Mucosa of descending colon (tissue), 3 donors: ENCODE measurements around the gene SH3PXD2A. TPM values are rescaled to one million over a fixed set of nuclear protein-coding genes. Genes with fewer than 3 reads are reported as not detected.

ENCODE experiments used
- ATAC-seq: fragments of 200-7000 bp; cut with Tn5 transposase; one replicate; pipeline ENCODE4 v1.9.1; 2020; ENCODE audit warnings: mild to moderate bottlenecking, moderate library complexity
- DNase-seq, 3 donors: peaks; one replicate each; pipeline ENCODE4 v3.0.0-alpha.2; 2020
- H3K36me3 ChIP-seq: fragments of 200-600 bp; one replicate; pipeline ENCODE4 v1.8.0; 2021; ENCODE audit warnings: low read depth, mild to moderate bottlenecking
- H3K4me1 ChIP-seq: fragments of 200-600 bp; one replicate; pipeline ENCODE4 v1.8.0; 2021; ENCODE audit warnings: low read depth, mild to moderate bottlenecking
- H3K4me3 ChIP-seq: fragments of 200-600 bp; one replicate; pipeline ENCODE4 v1.8.0; 2021; ENCODE audit warnings: mild to moderate bottlenecking
- H3K9me3 ChIP-seq: fragments of 200-600 bp; one replicate; pipeline ENCODE4 v1.8.0; 2021; ENCODE audit warnings: mild to moderate bottlenecking
- CTCF ChIP-seq: fragments of 200-600 bp; IDR thresholded peaks from one replicate; pipeline ENCODE4 v1.8.0; 2022; ENCODE audit warnings: antibody characterized with exemption, mild to moderate bottlenecking
- intact Hi-C, 2 donors: fragments of 100-400 bp; cut with DNase I in 1 of 2; cut with micrococcal nuclease in 1 of 2; formaldehyde crosslinking; loops; one replicate each; pipeline versions ENCODE4 v1.11.0 to v1.11.1; 2022; cut with DNase I, micrococcal nuclease
- total RNA-seq, 3 donors: library from RNA; stranded (reverse); fragmentation: NEBNext Ultra II Directional in 2 of 3; extraction: Animal tissue kit (Norgen Biotek cat#: 25700) in 2 of 3; gene quantifications; one replicate each; pipeline versions ENCODE4 v1.2.1 to v1.2.4, GENCODE V29; 2021 to 2023
- donor health status: DM: no; HTN: no; CAD: no; lungs with moderate emphysema.
- donor health status: DM: no; HTN: no; CAD: no.
- donor health status: DM: no; HTN: yes; CAD: no.

The SH3PXD2A gene
- total RNA-seq, 3 donors from 2014 or later = 46.1 to 91.4 (median 60.6) TPM

DNA sequence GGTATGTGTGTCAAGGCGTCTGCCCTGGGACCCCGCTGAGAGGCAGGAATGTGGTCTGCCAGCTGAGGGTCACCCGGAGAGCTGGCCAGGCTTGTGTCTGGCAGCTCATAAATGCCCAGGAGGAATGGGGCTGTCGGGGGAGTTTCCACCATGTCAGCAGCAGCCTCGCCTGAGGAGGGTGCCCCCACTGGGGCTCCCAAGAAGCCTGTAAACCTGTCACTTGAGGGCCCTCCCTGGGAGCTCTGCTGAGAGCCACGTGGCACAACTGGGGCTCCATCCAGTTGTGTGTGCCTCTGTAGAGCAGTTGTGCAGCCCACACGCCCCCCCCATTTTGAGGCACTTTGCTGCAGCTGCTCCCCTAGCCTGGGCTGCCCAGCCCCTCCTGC lies 291.3 kb downstream of the SH3PXD2A start:
- TF ChIP-seq CTCF = no peak
- no peak overlapping the region for H3K4me3 ChIP-seq
- no peaks in the 10 kb centered on the region for H3K36me3 ChIP-seq
- no peaks in the 10 kb centered on the region for H3K9me3 ChIP-seq
- ATAC-seq = no peak
- intact Hi-C loops = no loop called here
- DNase-seq = peak in 2 of 3 donors; percentile 25 to 37
- H3K4me1 ChIP-seq = no peaks in the 10 kb centered on the region

DNA sequence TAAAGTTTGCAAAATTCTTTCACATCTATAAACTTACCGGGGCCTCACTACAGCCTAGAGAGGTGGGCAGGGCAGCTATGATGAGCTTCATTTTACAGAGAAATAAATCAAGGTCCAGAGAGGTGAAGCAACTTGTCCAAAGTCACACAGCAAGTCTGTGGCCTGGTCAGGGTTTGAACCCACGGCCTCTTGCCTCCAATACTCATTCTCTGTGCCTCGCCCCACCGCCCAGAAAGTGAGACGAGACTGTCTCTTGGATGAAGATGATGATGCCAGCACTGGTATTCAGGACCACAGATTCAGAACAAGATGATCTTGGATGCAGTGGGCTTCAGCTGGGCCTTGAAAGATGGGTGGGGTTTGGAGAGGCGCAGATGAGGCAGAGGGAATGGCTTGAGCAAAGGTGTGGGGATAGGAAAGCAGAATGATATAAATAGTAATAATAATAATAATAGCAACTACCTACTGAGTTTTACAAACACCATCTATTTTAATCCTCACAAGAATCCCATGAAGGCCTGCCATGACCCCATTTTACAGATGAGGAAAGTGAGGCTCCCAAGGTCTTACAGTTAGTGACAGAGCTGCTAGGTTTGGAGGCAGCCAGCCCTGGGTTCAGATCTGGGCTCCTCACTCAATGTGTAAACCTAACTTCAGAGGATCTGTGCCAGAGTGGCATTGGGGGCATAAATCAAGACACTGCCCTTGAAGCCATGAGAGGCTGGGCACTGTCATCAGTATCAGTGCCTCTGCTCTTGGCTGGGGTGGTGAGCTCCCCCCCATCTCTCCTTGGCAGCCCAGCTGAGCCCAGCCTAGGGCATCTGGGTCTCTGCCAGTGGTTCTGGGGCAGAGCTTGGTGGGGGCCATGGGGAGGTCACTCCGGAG lies 291.9 kb downstream of the SH3PXD2A start:
- no peak for TF ChIP-seq CTCF
- H3K9me3 ChIP-seq = no peaks in the 10 kb centered on the region
- DNase-seq (peak in 1 of 3 donors; percentile 10), ATAC-seq (no peak)
- no peaks in the 10 kb centered on the region for H3K4me1 ChIP-seq
- intact Hi-C loops = no loop called here
- H3K4me3 ChIP-seq = no peak overlapping the region
- H3K36me3 ChIP-seq = no peaks in the 10 kb centered on the region

DNA sequence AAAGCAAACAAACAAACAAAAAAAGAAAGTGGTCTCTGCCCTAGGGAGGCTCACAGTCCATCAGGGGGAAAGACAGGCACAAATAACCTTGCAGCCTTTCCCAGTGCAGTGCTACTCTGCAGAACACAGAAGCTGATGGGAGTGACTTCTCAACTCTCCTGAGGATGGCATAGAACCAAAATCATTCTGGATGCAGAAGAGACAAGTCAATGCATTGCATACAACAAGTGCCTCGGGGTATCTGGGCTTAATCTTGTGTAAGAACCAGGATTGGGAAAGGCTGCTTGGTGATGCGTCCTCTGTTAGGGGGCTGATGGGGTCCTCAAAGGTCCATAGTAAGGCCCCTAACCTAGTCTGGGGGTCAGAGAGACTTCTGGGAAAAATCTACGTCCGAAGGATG lies 293.0 kb downstream of the SH3PXD2A start:
- H3K4me3 ChIP-seq = no peak overlapping the region
- H3K4me1 ChIP-seq = no peaks in the 10 kb centered on the region
- H3K9me3 ChIP-seq = no peaks in the 10 kb centered on the region
- intact Hi-C loops = no loop called here
- no peak for TF ChIP-seq CTCF
- peak in 1 of 3 donors; percentile 0 for DNase-seq
- H3K36me3 ChIP-seq = no peaks in the 10 kb centered on the region
- ATAC-seq = no peak

- no peak for ATAC-seq
- intact Hi-C loops = no loop called here
These were observed 294.5 kb downstream of the SH3PXD2A start for GRCh38 chr10:103560886-103561285.

GRCh38 chr10:103559776-103560175 lies 295.6 kb downstream of the SH3PXD2A start:
- ATAC-seq (no peak), DNase-seq (peak in 1 of 3 donors; percentile 25)
- TF ChIP-seq CTCF = no peak
- Histone ChIP-seq H3K4me3 (no peak overlapping the region), H3K9me3 (no peaks in the 10 kb centered on the region), H3K36me3 (no peaks in the 10 kb centered on the region), H3K4me1 (peaks cover 7% of the 10 kb centered on the region)
- intact Hi-C loops = no loop called here

More at GRCh38 chr10:103560886-103561285, 294.5 kb downstream of the SH3PXD2A start:
- Histone ChIP-seq H3K4me1 (peaks cover under 1% of the 10 kb centered on the region), H3K9me3 (no peaks in the 10 kb centered on the region), H3K4me3 (no peak overlapping the region), H3K36me3 (no peaks in the 10 kb centered on the region)
- no peak for TF ChIP-seq CTCF
- peak in 1 of 3 donors; percentile 19 for DNase-seq
